ENCODE data around the gene PHF21A.

- TF ChIP-seq CTCF (IDR thresholded peaks at IDR 0.05; ENCODE audit: poor library complexity) (no peak), EZH2 (IDR thresholded peaks at IDR 0.05; ENCODE audit: borderline replicate concordance) (no peak)
Observed at GRCh38 chr11:45907911-45908370, 213.3 kb downstream of the PHF21A start.
